ENCODE data around the gene NLGN4X. TPM values are rescaled to one million over a fixed set of nuclear protein-coding genes. Genes with fewer than 3 reads are reported as not detected.

The NLGN4X gene
- polyA plus RNA-seq, 3 donors, result not detected

GRCh38 chrX:6199486-6199885 is 29.2 kb downstream of the NLGN4X start:
- Mint-ChIP-seq H3K36me3 (no peaks in the 10 kb centered on the region), H3K27ac (no peak overlapping the region), H3K4me3 (no peak overlapping the region), H3K27me3 (ENCODE audit: low read depth in 3 of 3) (no peaks in the 10 kb centered on the region), H3K9me3 (peaks cover 0 to 5% (median 0%) of the 10 kb centered on the region in 7 donors), H3K4me1 (no peaks in the 10 kb centered on the region)
- Histone ChIP-seq H3K9me3 (replicated peaks in 1 of 2; ENCODE audit: control insufficient read depth in 1 of 2, insufficient read depth in 1 of 2, low read length in 2 of 2) (peaks cover 0 to 2% of the 10 kb centered on the region in 2 donors), H3K36me3 (replicated peaks in 1 of 2; ENCODE audit: control insufficient read depth in 1 of 2, insufficient read depth in 2 of 2, low read length in 2 of 2) (no peaks in the 10 kb centered on the region), H3K27me3 (ENCODE audit: control insufficient read depth in 2 of 2, insufficient read depth in 2 of 2, low read length in 2 of 2) (no peaks in the 10 kb centered on the region), H4K20me1 (ENCODE audit: insufficient read depth, low read length) (no peaks in the 10 kb centered on the region), H3K27ac (ENCODE audit: low read depth in 1 of 2, low read length in 2 of 2) (no peak overlapping the region), H3K4me3 (replicated peaks in 1 of 3; ENCODE audit: low read depth in 2 of 3, low read length in 3 of 3) (no peak overlapping the region), H2AFZ (ENCODE audit: insufficient read depth, low read depth, low read length, poor library complexity, severe bottlenecking) (no peak overlapping the region), H3K4me2 (replicated peaks; ENCODE audit: extremely low read depth, low read length, poor library complexity, severe bottlenecking) (no peak overlapping the region), H3K9ac (ENCODE audit: insufficient read depth, low read length, poor library complexity, severe bottlenecking) (no peak overlapping the region), H3K4me1 (ENCODE audit: control insufficient read depth in 1 of 2, insufficient read depth in 2 of 2, low read length in 2 of 2) (no peaks in the 10 kb centered on the region), H3K79me2 (ENCODE audit: insufficient read depth, low read length) (no peaks in the 10 kb centered on the region)
- no CpG with 5 or more reads among the region's 2 CpGs for WGBS (ENCODE audit: insufficient coverage)
- intact Hi-C loops (cut with micrococcal nuclease), result no loop called here
- DNase-seq, result no peak
- no peak for TF ChIP-seq CTCF (IDR thresholded peaks at IDR 0.05)

DNA sequence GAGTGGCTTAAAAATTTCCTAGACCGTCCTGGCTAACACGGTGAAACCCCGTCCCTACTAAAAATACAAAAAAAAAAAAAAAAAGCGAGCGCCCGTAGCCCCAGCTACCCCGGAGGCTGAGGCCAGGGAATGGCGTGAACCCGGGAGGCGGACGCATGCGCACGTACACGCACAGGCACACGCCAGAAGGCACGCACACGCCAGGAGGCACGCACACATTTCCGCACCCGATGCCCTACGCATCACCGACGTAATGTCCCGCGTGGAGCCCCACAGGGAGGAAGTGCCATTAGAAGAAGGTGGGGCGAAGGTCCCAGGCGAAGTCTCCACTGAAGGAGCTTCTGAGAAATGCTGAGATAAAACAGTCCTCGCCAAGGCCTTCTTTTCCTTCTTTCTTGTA is 41.4 kb downstream of the NLGN4X start:
- no peak for DNase-seq
- Histone ChIP-seq H3K9me3 (replicated peaks in 1 of 2; ENCODE audit: control insufficient read depth in 1 of 2, insufficient read depth in 1 of 2, low read length in 2 of 2) (peaks cover 0 to 5% of the 10 kb centered on the region in 2 donors), H3K27ac (ENCODE audit: low read depth in 1 of 2, low read length in 2 of 2) (no peak overlapping the region), H3K36me3 (replicated peaks in 1 of 2; ENCODE audit: control insufficient read depth in 1 of 2, insufficient read depth in 2 of 2, low read length in 2 of 2) (no peaks in the 10 kb centered on the region), H3K4me2 (replicated peaks; ENCODE audit: extremely low read depth, low read length, poor library complexity, severe bottlenecking) (no peak overlapping the region), H3K9ac (ENCODE audit: insufficient read depth, low read length, poor library complexity, severe bottlenecking) (no peak overlapping the region), H3K4me1 (ENCODE audit: control insufficient read depth in 1 of 2, insufficient read depth in 2 of 2, low read length in 2 of 2) (no peaks in the 10 kb centered on the region), H3K4me3 (replicated peaks in 1 of 3; ENCODE audit: low read depth in 2 of 3, low read length in 3 of 3) (no peak overlapping the region), H4K20me1 (ENCODE audit: insufficient read depth, low read length) (no peaks in the 10 kb centered on the region), H3K27me3 (ENCODE audit: control insufficient read depth in 2 of 2, insufficient read depth in 2 of 2, low read length in 2 of 2) (no peaks in the 10 kb centered on the region), H3K79me2 (ENCODE audit: insufficient read depth, low read length) (no peaks in the 10 kb centered on the region), H2AFZ (ENCODE audit: insufficient read depth, low read depth, low read length, poor library complexity, severe bottlenecking) (no peak overlapping the region)
- intact Hi-C loops (cut with micrococcal nuclease), result no loop called here
- Mint-ChIP-seq H3K36me3 (no peaks in the 10 kb centered on the region), H3K27ac (no peak overlapping the region), H3K9me3 (peaks cover 0 to 7% (median 2%) of the 10 kb centered on the region in 7 donors), H3K27me3 (ENCODE audit: low read depth in 3 of 3) (no peaks in the 10 kb centered on the region), H3K4me3 (no peak overlapping the region), H3K4me1 (no peaks in the 10 kb centered on the region)
- TF ChIP-seq CTCF (IDR thresholded peaks at IDR 0.05), result no peak
- WGBS (ENCODE audit: insufficient coverage), result 97% methylated on average over 13 of the region's 28 CpGs

All from CD14-positive monocyte (primary cell).